Stimulated activated CD8-positive, alpha-beta memory T cell treated with anti-CD3 and anti-CD28 coated beads, Interleukin-15, amount 100 ng/mL, for 1 hour (primary cell): ENCODE measurements around the gene RASAL2.
"Not testable (repeated sequence)": the region's sequence is repeated elsewhere in the genome, so short reads cannot be mapped to it uniquely, and the experiment has no call there.

Source experiments
- DNase-seq: peaks from one replicate; pipeline ENCODE4 v3.0.0-alpha.2; 2020; ENCODE audit warnings: low read depth

RASAL2 gene

DNA sequence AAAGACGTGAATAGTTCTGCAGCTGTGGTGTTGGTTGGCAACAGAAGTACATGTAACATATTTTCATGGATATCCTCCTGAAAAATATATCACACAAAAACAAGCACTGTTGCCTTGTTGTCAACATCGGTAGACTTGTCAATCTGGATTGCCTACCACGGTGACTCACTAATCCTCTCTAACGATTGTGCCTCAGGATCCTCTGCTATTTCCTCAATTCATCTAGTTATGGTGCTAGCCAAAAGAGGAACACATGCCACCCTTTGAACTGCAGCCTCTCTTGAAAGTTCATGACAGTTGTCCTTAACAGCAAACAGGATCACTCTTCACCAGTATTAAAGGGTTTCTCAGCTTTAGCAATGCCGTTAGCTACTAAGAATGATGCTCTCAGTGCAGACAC, 25.7 kb downstream of the RASAL2 start:
- DNase-seq, result no peak

GRCh38 chr1:178120088-178120487, 26.2 kb downstream of the RASAL2 start:
- no peak for DNase-seq

GRCh38 chr1:178120520-178121052, 26.7 kb downstream of the RASAL2 start:
- not testable (repeated sequence) for DNase-seq

DNA sequence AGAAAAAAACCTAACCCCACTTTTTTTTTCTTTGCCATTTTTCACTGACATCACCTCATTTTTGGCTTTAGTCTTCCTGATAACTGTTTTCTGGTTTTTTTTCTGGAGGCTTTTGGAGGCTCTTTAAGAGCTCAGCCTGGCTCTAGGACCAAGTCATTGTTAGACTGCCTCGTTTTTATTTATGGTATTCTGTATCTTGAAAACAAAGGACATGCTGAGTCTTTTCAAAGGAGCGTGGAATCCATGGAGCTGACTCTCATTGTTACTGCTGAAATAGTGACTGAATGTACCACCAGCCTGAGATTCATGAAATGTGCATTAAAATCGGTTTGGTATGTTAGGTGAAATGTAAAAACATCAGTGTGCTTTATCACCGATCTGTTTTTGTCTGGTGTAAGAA, 28.0 kb downstream of the RASAL2 start:
- DNase-seq, result no peak

GRCh38 chr1:178122283-178122682, 28.4 kb downstream of the RASAL2 start:
- DNase-seq, result no peak

DNA sequence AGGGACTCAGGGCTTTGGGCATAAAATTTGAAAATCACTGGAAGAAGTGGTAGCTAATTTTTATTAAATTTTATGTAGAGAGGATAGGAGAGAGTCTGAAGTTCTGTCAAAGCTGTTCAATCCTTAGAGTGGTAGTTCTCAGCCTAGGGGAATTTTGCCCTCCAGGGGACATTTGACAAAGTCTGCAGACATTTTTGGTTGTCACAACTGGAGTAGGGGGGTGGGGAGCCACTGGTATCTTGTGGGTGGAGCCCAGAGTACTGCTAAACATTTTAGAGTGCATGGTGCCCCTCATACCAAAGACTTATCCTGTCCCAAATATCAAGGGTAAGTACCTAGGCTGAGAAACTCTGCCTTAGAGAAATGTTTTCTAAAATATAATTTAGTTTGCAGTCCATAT, 30.2 kb downstream of the RASAL2 start:
- no peak for DNase-seq

DNA sequence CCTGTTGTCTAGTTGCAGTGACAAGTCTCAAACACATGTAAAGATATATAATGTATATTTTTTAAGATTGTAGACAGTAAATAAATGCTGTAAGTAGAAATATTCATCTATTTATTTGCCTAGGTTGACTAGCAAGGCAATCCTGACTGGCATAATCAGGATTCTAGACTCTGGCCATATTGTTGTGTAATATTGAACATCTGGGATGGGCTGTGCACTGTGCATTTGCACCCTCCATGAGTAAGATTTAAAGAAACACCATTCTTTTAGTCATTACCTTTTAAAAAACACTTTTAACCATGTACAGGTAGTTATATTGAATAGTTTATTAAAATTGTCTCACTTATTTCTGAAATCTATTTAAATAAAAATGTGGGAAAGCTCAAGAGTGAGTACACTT, 32.4 kb downstream of the RASAL2 start:
- no peak for DNase-seq

GRCh38 chr1:178126741-178127185, 32.9 kb downstream of the RASAL2 start:
- no peak for DNase-seq

- no peak for DNase-seq
Measured at GRCh38 chr1:178127482-178128191, 33.7 kb downstream of the RASAL2 start.

- no peak for DNase-seq
Measured at GRCh38 chr1:178133239-178133989, 39.5 kb downstream of the RASAL2 start.

DNA sequence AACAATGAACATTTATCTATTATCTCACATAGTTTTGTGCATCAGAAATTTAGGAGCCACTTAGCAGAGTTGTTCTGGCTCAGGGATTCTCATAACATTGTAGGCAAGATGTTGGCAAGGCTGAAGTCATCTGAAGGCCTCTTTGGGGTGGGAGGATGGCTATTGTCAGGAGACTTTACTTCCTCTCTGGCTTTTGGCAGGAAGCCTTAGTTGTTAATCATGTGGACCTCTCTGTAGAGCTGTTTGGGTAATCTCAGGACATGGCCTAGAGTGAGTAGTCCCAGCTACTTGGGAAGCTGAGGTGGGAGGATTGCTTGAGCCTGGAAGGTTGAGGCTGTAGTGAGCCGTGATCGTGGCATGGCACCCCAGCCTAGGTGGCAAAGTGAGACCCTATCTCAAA, 40.2 kb downstream of the RASAL2 start:
- no peak for DNase-seq

DNA sequence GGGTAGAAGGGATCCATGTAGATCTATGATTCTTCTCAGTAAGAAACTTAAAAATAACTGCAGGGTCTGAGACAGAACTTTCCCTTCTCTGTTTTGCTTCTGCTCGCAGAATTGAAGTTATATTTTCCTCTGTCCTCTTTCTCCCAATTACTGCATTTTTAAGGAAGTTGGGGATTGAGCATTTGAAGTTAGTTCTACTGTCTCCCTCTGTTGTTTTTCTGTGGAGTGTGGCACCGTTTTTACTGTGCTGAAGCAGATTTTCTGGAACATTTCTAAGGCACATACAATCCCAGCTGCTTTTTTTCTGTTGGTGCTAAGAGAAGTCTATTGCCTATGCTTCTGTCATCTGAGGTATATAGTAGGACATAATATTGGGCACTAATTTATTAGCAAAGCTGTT, 43.3 kb downstream of the RASAL2 start:
- DNase-seq, result no peak

DNA sequence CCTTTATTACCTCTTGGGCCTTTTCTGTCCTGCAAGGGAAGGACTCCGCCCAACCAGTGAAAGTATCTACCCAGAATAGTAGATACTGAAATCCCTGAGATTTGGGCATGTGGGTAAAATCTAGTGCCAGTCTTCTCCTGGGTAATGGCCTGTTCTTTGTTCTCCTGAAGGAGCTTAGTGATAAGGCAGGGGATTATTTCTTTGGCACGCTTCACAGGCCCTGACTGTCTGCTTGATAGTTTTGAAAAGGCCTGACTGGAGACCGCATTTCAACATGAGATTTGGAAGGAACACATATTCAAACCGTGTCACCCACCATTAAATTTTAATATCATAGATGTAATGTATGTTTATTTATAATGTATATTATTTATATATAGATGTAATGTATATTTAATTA, 48.9 kb downstream of the RASAL2 start:
- DNase-seq, result no peak

- DNase-seq, result no peak
Measured at GRCh38 chr1:178143730-178144690, 50.1 kb downstream of the RASAL2 start.

GRCh38 chr1:178145605-178146004, 51.7 kb downstream of the RASAL2 start:
- DNase-seq, result no peak

- no peak for DNase-seq
Measured at GRCh38 chr1:178146436-178146835, 52.5 kb downstream of the RASAL2 start.

- DNase-seq, result no peak
Measured at GRCh38 chr1:178150610-178151009, 56.7 kb downstream of the RASAL2 start.

- no peak for DNase-seq
Measured at GRCh38 chr1:178151831-178152230, 57.9 kb downstream of the RASAL2 start.

DNA sequence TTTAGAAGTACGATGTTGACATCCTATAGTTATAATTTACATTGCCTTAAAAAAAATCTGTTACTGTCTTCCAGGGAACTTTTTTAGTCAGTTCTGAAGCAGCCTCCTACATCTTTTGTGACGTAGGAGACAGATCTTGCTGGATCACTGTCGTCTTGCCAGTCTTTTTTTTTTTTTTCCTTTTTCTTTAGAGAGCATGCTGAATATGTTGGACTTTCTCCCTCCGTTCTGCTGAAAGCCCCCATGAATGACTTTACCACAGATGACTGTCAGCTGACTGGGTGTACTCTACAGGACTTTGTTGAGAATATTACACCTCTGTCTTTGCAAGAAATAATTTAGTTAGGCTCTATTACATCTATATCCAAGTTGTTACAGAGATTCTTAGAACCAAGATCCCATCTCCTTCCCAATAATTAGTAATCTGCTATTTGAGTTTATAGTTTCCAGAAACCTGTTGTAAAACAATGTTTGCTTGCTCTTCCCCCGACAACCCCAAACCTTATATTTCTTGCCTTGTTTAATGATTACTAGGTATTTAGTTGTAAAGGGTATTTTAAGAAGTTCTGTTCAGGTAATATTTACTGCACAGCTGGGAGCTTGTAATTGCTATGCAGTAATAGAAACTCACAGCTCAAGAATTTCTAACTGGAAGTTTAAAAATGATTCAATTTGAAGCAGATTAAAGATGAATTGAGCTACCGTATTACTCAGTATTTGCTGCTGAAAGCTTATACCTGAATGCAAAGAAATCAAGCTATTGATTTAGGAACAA, 61.8 kb downstream of the RASAL2 start:
- no peak for DNase-seq

DNA sequence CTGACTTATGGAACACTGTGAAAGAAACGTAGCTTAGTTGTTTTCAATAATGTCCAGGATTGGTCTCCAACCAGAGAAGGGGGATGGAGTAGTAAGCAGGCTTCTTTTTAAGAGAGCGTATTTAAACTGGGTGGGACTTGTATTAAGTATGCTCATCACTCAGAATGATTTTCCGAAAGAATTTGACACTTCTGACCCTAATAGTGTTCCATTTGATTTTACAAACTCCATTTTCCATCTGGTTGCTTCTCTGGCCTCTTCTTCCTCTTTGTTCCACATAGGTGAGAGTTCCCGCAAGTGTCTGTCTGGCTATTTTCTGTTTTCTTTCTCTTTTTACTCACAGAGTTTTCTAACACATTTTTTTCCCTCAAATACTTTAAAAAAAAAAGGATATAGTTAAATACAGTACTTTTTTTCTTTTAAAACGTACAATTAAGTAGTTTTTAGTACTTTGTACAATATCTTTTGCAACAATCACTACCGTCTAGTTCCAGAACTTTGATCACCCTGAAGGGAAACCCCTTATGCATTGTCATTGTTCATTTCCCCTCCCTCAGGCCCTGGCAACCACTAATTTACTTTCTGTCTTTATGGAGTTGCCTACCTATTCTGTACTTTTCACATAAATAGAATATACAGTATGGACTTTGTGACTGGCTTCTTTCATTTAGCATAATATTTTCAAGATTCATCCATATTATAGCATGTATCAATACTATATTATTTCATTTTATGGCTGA, 67.0 kb downstream of the RASAL2 start:
- DNase-seq, result no peak

- no peak for DNase-seq
Measured at GRCh38 chr1:178161516-178161915, 67.6 kb downstream of the RASAL2 start.
